ENCODE results near the gene CTXN3. TPM values are rescaled to one million over a fixed set of nuclear protein-coding genes. Genes with fewer than 3 reads are reported as not detected.

CTXN3 gene
- total and polyA plus RNA-seq, 7 donors, result 0.06 to 0.69 (median 0.51) TPM; not detected in 3

DNA sequence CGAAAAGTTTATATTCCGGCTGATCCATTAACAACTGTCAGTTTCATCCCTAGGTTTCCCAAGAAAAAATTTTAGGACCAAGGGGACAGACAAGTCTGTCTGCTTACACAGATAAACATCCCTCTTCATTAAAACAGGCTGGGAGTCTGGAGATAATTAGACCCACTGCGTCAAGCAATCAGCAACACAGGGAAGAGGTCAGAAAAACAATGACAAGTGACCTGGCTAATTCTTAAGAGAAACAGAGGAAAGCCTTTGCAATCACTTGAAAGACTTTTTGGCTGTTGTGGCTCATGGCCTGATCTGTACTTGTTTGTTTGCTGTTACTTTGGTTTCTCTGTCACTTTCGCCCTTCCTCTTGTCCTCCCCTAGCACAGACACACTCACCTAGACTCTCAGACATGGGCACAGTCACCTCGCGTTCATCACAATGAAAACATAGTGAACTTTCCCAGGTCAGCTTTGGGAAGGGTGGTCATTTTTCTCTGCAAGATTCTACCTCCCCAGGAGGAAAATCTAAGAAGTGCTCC is 51.4 kb downstream of the CTXN3 start:
- Histone ChIP-seq H3K4me3 (no peak overlapping the region), H3K9me3 (no peaks in the 10 kb centered on the region), H3K36me3 (ENCODE audit: insufficient read depth in 1 of 2, low read depth in 1 of 2) (no peaks in the 10 kb centered on the region), H3K27me3 (ENCODE audit: insufficient read depth in 3 of 3, low read length in 2 of 3) (no peaks in the 10 kb centered on the region), H3K4me1 (peaks cover 25% of the 10 kb centered on the region), H3K27ac (no peak overlapping the region)
- DNase-seq (no peak), ATAC-seq (no peak)
- TF ChIP-seq, protein P1, sequence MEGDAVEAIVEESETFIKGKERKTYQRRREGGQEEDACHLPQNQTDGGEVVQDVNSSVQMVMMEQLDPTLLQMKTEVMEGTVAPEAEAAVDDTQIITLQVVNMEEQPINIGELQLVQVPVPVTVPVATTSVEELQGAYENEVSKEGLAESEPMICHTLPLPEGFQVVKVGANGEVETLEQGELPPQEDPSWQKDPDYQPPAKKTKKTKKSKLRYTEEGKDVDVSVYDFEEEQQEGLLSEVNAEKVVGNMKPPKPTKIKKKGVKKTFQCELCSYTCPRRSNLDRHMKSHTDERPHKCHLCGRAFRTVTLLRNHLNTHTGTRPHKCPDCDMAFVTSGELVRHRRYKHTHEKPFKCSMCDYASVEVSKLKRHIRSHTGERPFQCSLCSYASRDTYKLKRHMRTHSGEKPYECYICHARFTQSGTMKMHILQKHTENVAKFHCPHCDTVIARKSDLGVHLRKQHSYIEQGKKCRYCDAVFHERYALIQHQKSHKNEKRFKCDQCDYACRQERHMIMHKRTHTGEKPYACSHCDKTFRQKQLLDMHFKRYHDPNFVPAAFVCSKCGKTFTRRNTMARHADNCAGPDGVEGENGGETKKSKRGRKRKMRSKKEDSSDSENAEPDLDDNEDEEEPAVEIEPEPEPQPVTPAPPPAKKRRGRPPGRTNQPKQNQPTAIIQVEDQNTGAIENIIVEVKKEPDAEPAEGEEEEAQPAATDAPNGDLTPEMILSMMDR (IDR thresholded peaks at IDR 0.05), result no peak
- intact Hi-C loops (cut with DNase I), result loop anchor here in 1 of 2 donors (5.0 kb wide), 1 partner anchor 118 kb away; no protein-coding TSS in a partner anchor
- WGBS, 3 donors, result 75 to 79% (median 77%) methylated on average over 6 of the region's 6 CpGs

- Histone ChIP-seq H3K36me3 (ENCODE audit: insufficient read depth in 1 of 2, low read depth in 1 of 2) (no peaks in the 10 kb centered on the region), H3K4me3 (no peak overlapping the region), H3K4me1 (peaks cover 30% of the 10 kb centered on the region), H3K27ac (no peak overlapping the region), H3K9me3 (no peaks in the 10 kb centered on the region), H3K27me3 (ENCODE audit: insufficient read depth in 3 of 3, low read length in 2 of 3) (no peaks in the 10 kb centered on the region)
- no peak for DNase-seq
- TF ChIP-seq, protein P1 (IDR thresholded peaks at IDR 0.05), result no peak
- 66 to 79% (median 68%) methylated on average over 2 of the region's 2 CpGs for WGBS, 3 donors
- ATAC-seq, result no peak
- intact Hi-C loops (cut with DNase I), result loop anchor here in 1 of 2 donors (5.0 kb wide), 1 partner anchor 120 kb away; no protein-coding TSS in a partner anchor
Measured at GRCh38 chr5:127702434-127702833, 53.6 kb downstream of the CTXN3 start.

DNA sequence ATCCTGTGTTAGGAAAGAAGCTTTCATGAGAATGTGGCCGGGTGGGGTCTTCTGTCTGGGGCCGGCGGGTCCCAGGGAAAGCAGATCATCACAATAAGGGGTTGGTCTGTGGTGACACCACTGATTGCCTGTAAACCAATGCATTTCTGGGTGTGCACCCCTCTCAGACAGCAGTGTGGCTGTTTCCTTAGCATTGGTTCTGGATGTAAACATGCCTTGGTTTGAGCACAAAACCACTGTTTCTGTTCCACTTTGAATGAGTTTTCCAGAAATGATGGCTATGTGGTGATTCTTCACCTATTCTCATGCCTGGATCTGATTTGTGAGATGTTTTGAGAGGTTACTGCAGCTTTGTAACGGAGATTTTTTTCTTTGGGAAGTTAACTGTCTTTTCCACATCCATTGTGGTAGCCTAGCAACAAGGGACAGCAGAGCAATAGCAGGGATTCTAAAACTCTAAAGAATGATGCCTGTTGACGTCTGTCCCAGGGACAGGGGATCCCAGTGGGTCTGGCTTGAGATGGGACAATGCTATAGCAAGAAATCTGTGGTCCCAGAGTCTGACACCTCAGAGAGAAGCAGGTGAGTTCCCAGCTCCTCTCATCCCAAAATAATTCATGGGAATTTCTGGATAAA is 54.2 kb downstream of the CTXN3 start, which contains the start of gene CCDC192:
TSS of gene CCDC192 (plus strand) at position 466 of the 636 bp plus-strand sequence. CDS start at position 521, 55 bp downstream.
- no peaks in the 10 kb centered on the region for H3K9me3 ChIP-seq
- TF ChIP-seq, protein P1 (IDR thresholded peaks at IDR 0.05), result no peak
- H3K27ac ChIP-seq, result no peak within 1 kb of the TSS
- WGBS, 3 donors, result 75 to 84% (median 80%) methylated on average over 5 of the region's 5 CpGs
- no peaks in the 10 kb centered on the region for H3K36me3 ChIP-seq (ENCODE audit: insufficient read depth in 1 of 2, low read depth in 1 of 2)
- no peaks in the 10 kb centered on the region for H3K27me3 ChIP-seq (ENCODE audit: insufficient read depth in 3 of 3, low read length in 2 of 3)
- no peak for DNase-seq
- peaks cover 28% of the 10 kb centered on the region for H3K4me1 ChIP-seq
- no peak within 1 kb of the TSS for H3K4me3 ChIP-seq
- intact Hi-C loops (cut with DNase I), result loop anchor here in 1 of 2 donors (5.0 kb wide), 1 partner anchor 121 kb away; no protein-coding TSS in a partner anchor
- ATAC-seq, result no peak

GRCh38 chr5:127705120-127705892 is 56.4 kb downstream of the CTXN3 start:
- no peak overlapping the region for H3K4me3 ChIP-seq
- H3K27me3 ChIP-seq (ENCODE audit: insufficient read depth in 3 of 3, low read length in 2 of 3), result no peaks in the 10 kb centered on the region
- DNase-seq (no peak), ATAC-seq (peak in 1 of 4 donors; percentile 67)
- 54 to 72% (median 63%) methylated on average over 4 of the region's 4 CpGs for WGBS, 3 donors
- H3K4me1 ChIP-seq, result peaks cover 23% of the 10 kb centered on the region
- intact Hi-C loops (cut with DNase I), result no loop called here
- TF ChIP-seq, protein P1 (IDR thresholded peaks at IDR 0.05), result no peak
- no peak overlapping the region for H3K27ac ChIP-seq
- no peaks in the 10 kb centered on the region for H3K9me3 ChIP-seq
- no peaks in the 10 kb centered on the region for H3K36me3 ChIP-seq (ENCODE audit: insufficient read depth in 1 of 2, low read depth in 1 of 2)

All from psoas muscle (tissue), 8 donors.